ENCODE data around the gene PPID. TPM values are rescaled to one million over a fixed set of nuclear protein-coding genes. Genes with fewer than 3 reads are reported as not detected.

Gene PPID
- total RNA-seq, 1 experiment from 2014 or later: 53.5 TPM

GRCh38 chr4:158766434-158767044 lies 43.3 kb upstream of the PPID start:
- no peak overlapping the region for H3K14ac ChIP-seq (ENCODE audit: insufficient read depth, low read length)
- Mint-ChIP-seq H3K4me3 (no peak overlapping the region), H3K4me1 (peaks cover 22 to 23% of the 10 kb centered on the region in 2 experiments), H3K9me3 (no peaks in the 10 kb centered on the region; a peak in 1 of 5 replicates), H3K27me3 (ENCODE audit: low read depth) (peaks cover 20% of the 10 kb centered on the region), H3K36me3 (ENCODE audit: insufficient read depth in 1 of 3, low read depth in 3 of 3) (no peaks in the 10 kb centered on the region; a peak in 1 of 7 replicates), H3K27ac (no peak overlapping the region)
- H3K23ac ChIP-seq (ENCODE audit: insufficient read length, low read depth, low read length): no peak overlapping the region
- H3K9ac ChIP-seq (ENCODE audit: extremely low read depth, insufficient read length, low read length): no peak overlapping the region
- TF ChIP-seq CTCF (conservative IDR thresholded peaks at IDR 0.05): no peak
- WGBS (ENCODE audit: extremely low coverage, insufficient read length, low lambda C conversion rate): no CpG with 5 or more reads among the region's 6 CpGs
- no peaks in the 10 kb centered on the region for H3K79me2 ChIP-seq (ENCODE audit: insufficient read depth, low read length)
- no peaks in the 10 kb centered on the region for H3K79me1 ChIP-seq (ENCODE audit: insufficient read depth, low read depth, low read length, poor library complexity, severe bottlenecking)
- no peak overlapping the region for H2AK5ac ChIP-seq (ENCODE audit: insufficient read length, low read length)
- H3K23me2 ChIP-seq (ENCODE audit: insufficient read length, low read depth, low read length, poor library complexity, severe bottlenecking): peaks cover 5% of the 10 kb centered on the region
- no peak overlapping the region for H2BK5ac ChIP-seq (ENCODE audit: insufficient read length, low read length)
- H3K9me3 ChIP-seq (ENCODE audit: control insufficient read depth, low read depth, low read length): no peaks in the 10 kb centered on the region
- H3K4me2 ChIP-seq (ENCODE audit: insufficient read depth, insufficient read length, low read length): no peak overlapping the region
- no peak overlapping the region for H3K4ac ChIP-seq (ENCODE audit: low read depth, low read length)
- H3T11ph ChIP-seq (ENCODE audit: low read length): no peak overlapping the region
- H2AFZ ChIP-seq (ENCODE audit: low read length): no peak overlapping the region
- H3K27me3 ChIP-seq (ENCODE audit: insufficient read depth, low read length): no peaks in the 10 kb centered on the region
- H2BK15ac ChIP-seq (ENCODE audit: low read depth, low read length): no peak overlapping the region
- H3K18ac ChIP-seq (ENCODE audit: insufficient read length, low read depth, low read length): no peak overlapping the region
- H4K20me1 ChIP-seq (ENCODE audit: control insufficient read depth, insufficient read depth, insufficient read length): no peaks in the 10 kb centered on the region
- no peak overlapping the region for H4K91ac ChIP-seq (ENCODE audit: insufficient read length, low read depth, low read length)
- no peak overlapping the region for H3K56ac ChIP-seq (ENCODE audit: insufficient read length, low read depth, low read length)
- H4K8ac ChIP-seq (replicated peaks; ENCODE audit: insufficient read length, low read depth, low read length): no peak overlapping the region
- no peak overlapping the region for H2BK12ac ChIP-seq (ENCODE audit: insufficient read length, low read depth, low read length)
- no peak overlapping the region for H3K27ac ChIP-seq (ENCODE audit: insufficient read length, low read depth, low read length)
- no peak for DNase-seq
- H2BK20ac ChIP-seq (ENCODE audit: low read depth, low read length, poor library complexity, severe bottlenecking): no peak overlapping the region
- H2BK120ac ChIP-seq (ENCODE audit: low read depth, low read length, poor library complexity, severe bottlenecking): no peak overlapping the region
- no peak overlapping the region for H4K5ac ChIP-seq (ENCODE audit: insufficient read length, low read depth, low read length)
- no peaks in the 10 kb centered on the region for H3K4me1 ChIP-seq (ENCODE audit: insufficient read depth, low read length)
